Activated naive CD8-positive, alpha-beta T cell treated with anti-CD3 and anti-CD28 coated beads for 36 hours (primary cell): Measurements from ENCODE around the gene PTMA. TPM values are rescaled to one million over a fixed set of nuclear protein-coding genes. Genes with fewer than 3 reads are reported as not detected.
A peak's percentile ranks its signal among the peaks of the same experiment; 100 is the strongest.
"Not testable (repeated sequence)": the region's sequence is repeated elsewhere in the genome, so short reads cannot be mapped to it uniquely, and the experiment has no call there.

Experiments
- DNase-seq: peaks from one replicate; pipeline ENCODE4 v3.0.0; 2021
- H3K27ac Mint-ChIP-seq: one replicate; pipeline ENCODE4 v1.8.0; 2022; ENCODE audit warnings: mild to moderate bottlenecking, moderate library complexity, mixed read lengths
- H3K27me3 Mint-ChIP-seq: one replicate; pipeline ENCODE4 v1.8.0; 2022; ENCODE audit warnings: mild to moderate bottlenecking, mixed read lengths
- H3K36me3 Mint-ChIP-seq: one replicate; pipeline ENCODE4 v1.8.0; 2021; ENCODE audit warnings: mild to moderate bottlenecking, mixed read lengths
- H3K4me1 Mint-ChIP-seq: one replicate; pipeline ENCODE4 v1.8.0; 2021; ENCODE audit warnings: mixed read lengths
- H3K4me3 Mint-ChIP-seq: one replicate; pipeline ENCODE4 v1.8.0; 2022; ENCODE audit warnings: mild to moderate bottlenecking, moderate library complexity, mixed read lengths
- H3K9me3 Mint-ChIP-seq: one replicate; pipeline ENCODE4 v1.8.0; 2022; ENCODE audit warnings: mixed read lengths
- total RNA-seq, 2 experiments: library from RNA; stranded (reverse); gene quantifications; one replicate each; pipeline ENCODE4 v1.2.3, GENCODE V29; 2021

The PTMA gene
- total RNA-seq, 2 experiments from 2014 or later: 2,595 to 2,627 TPM

- H3K27me3 Mint-ChIP-seq: no peaks in the 10 kb centered on the region
- peaks cover 10% of the 10 kb centered on the region for H3K36me3 Mint-ChIP-seq
- no peak overlapping the region for H3K4me3 Mint-ChIP-seq
- no peaks in the 10 kb centered on the region for H3K9me3 Mint-ChIP-seq
- no peaks in the 10 kb centered on the region for H3K4me1 Mint-ChIP-seq
- no peak for DNase-seq
- no peak overlapping the region for H3K27ac Mint-ChIP-seq
Measured at GRCh38 chr2:231737761-231738160, 29.4 kb downstream of the PTMA start.

GRCh38 chr2:231743376-231744116 lies 35.2 kb downstream of the PTMA start:
- peaks cover 4% of the 10 kb centered on the region for H3K36me3 Mint-ChIP-seq
- no peaks in the 10 kb centered on the region for H3K4me1 Mint-ChIP-seq
- no peak overlapping the region for H3K4me3 Mint-ChIP-seq
- H3K9me3 Mint-ChIP-seq: no peaks in the 10 kb centered on the region
- no peak overlapping the region for H3K27ac Mint-ChIP-seq
- DNase-seq: no peak
- no peaks in the 10 kb centered on the region for H3K27me3 Mint-ChIP-seq

- no peaks in the 10 kb centered on the region for H3K4me1 Mint-ChIP-seq
- no peaks in the 10 kb centered on the region for H3K36me3 Mint-ChIP-seq
- no peak overlapping the region for H3K4me3 Mint-ChIP-seq
- H3K27ac Mint-ChIP-seq: no peak overlapping the region
- no peaks in the 10 kb centered on the region for H3K9me3 Mint-ChIP-seq
- DNase-seq: no peak
- H3K27me3 Mint-ChIP-seq: no peaks in the 10 kb centered on the region
Measured at GRCh38 chr2:231745303-231746038, 37.1 kb downstream of the PTMA start.

GRCh38 chr2:231748153-231748896 lies 40.0 kb downstream of the PTMA start:
- H3K9me3 Mint-ChIP-seq, DNase-seq, H3K27me3 Mint-ChIP-seq, H3K4me3 Mint-ChIP-seq, H3K4me1 Mint-ChIP-seq, H3K27ac Mint-ChIP-seq, H3K36me3 Mint-ChIP-seq: not testable (repeated sequence)

- peak; percentile 3 for DNase-seq
- not testable (repeated sequence) for H3K4me1 Mint-ChIP-seq, H3K9me3 Mint-ChIP-seq, H3K27ac Mint-ChIP-seq, H3K27me3 Mint-ChIP-seq, H3K36me3 Mint-ChIP-seq, H3K4me3 Mint-ChIP-seq
Measured at GRCh38 chr2:231749016-231749415, 40.7 kb downstream of the PTMA start.

- Mint-ChIP-seq H3K4me1 (no peaks in the 10 kb centered on the region), H3K27ac (no peak overlapping the region), H3K36me3 (no peaks in the 10 kb centered on the region), H3K27me3 (no peaks in the 10 kb centered on the region), H3K4me3 (no peak overlapping the region), H3K9me3 (no peaks in the 10 kb centered on the region)
- DNase-seq: no peak
Measured at GRCh38 chr2:231751042-231751815, 42.9 kb downstream of the PTMA start.

- Mint-ChIP-seq H3K36me3 (no peaks in the 10 kb centered on the region), H3K9me3 (no peaks in the 10 kb centered on the region), H3K4me1 (no peaks in the 10 kb centered on the region), H3K27ac (no peak overlapping the region), H3K4me3 (no peak overlapping the region), H3K27me3 (no peaks in the 10 kb centered on the region)
- no peak for DNase-seq
Measured at GRCh38 chr2:231752061-231752460, 43.7 kb downstream of the PTMA start.

- DNase-seq: no peak
- no peaks in the 10 kb centered on the region for H3K9me3 Mint-ChIP-seq
- no peak overlapping the region for H3K27ac Mint-ChIP-seq
- no peak overlapping the region for H3K4me3 Mint-ChIP-seq
- no peaks in the 10 kb centered on the region for H3K27me3 Mint-ChIP-seq
- no peaks in the 10 kb centered on the region for H3K36me3 Mint-ChIP-seq
- H3K4me1 Mint-ChIP-seq: peaks cover 18% of the 10 kb centered on the region
Measured at GRCh38 chr2:231761735-231762134, 53.4 kb downstream of the PTMA start.

Other genes with a start within 250 kb of the PTMA start
- 1,000 to 10,000 TPM; 2,049 to 2,118 TPM for gene NCL, start 244.0 kb upstream of the PTMA start, total RNA-seq
- gene NMUR1, start 178.1 kb upstream of the PTMA start, total RNA-seq: not detected
- gene TEX44, start 115.7 kb upstream of the PTMA start, total RNA-seq: not detected
- 10 to 100 TPM; 23.6 to 26.4 TPM for gene PDE6D, start 72.8 kb downstream of the PTMA start, total RNA-seq
- 10 to 100 TPM; 50.2 to 55.2 TPM for gene COPS7B, start 77.9 kb downstream of the PTMA start, total RNA-seq
- 1 to 10 TPM in 1 of 2 experiments, under 1 TPM in 1; 0.48 to 1.1 TPM for gene NPPC, start 217.9 kb downstream of the PTMA start, total RNA-seq